K562 treated with DMSO at 1 percent for 4 hours (cell line): ENCODE data around the gene MAT1A. TPM values are rescaled to one million over a fixed set of nuclear protein-coding genes. Genes with fewer than 3 reads are reported as not detected.

Experiments
- total RNA-seq: library from RNA; unstranded; fragments of 300-600 nt; gene quantifications from 2 replicates; pipeline ENCODE4 v1.2.3, GENCODE V29; 2022; ENCODE audit not compliant: insufficient read depth

Gene MAT1A
- 1.8 and 7.9 TPM in 2 replicates for total RNA-seq

DNA sequence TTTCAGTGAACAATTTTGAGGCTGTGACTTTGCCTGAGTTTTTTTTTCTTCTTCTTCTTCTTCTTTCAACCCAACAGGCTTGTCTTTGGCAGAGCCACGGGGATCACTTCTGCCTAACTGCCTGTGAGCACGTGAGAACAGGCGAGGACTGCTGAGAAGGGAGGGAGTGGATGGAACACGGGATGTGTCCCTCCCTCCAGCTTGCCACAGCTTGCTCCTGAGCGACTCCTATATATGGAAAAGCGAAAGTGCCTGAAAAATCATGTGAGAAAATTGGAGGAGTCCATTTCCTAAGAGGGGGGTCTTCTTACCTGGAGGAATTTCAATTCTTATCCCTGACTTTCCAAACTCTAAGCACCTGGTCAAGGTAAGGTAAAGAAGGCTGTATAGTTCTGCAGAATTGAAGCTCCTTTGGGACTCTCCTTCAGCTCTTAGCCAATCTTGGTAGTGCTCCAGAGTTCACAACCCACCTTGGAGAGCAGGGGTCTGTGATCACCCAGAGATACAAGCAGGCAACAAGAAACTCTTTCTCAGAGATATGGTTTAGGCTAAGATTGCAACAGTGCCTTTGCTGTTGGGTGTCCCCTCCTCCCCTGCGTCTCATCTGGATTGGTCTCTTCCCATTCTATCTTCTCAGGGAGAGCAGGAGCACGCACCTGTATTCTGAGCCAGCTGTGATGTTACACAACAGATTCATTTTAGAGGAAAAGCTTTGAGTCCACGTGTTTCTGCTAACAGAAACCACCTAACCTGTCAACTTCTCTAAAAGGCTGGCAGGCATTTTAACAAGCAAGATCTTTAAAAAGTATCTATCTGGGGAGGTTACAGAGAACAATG lies at the start of gene MAT1A:
TSS of gene MAT1A (minus strand) at position 208 of the 837 bp plus-strand sequence. CDS start 235 bp downstream, outside the sequence.

Other genes starting within 250 kb of the MAT1A start
- gene TMEM254, start 211.0 kb downstream of the MAT1A start, total RNA-seq = 0.85 and 1.4 TPM in 2 replicates
- gene PLAC9, start 156.9 kb downstream of the MAT1A start, total RNA-seq = not detected in 2 replicates
- gene ANXA11, start 84.1 kb downstream of the MAT1A start, total RNA-seq = 155 and 162 TPM in 2 replicates
- not detected in 2 replicates for gene DYDC1, start 67.1 kb upstream of the MAT1A start, total RNA-seq
- 1.9 and 3.1 TPM in 2 replicates for gene DYDC2, start 67.1 kb upstream of the MAT1A start, total RNA-seq
- 0.73 and 1.6 TPM in 2 replicates for gene PRXL2A, start 118.9 kb upstream of the MAT1A start, total RNA-seq
- 38.9 and 42.9 TPM in 2 replicates for gene TSPAN14, start 164.7 kb upstream of the MAT1A start, total RNA-seq
- gene SH2D4B, start 248.2 kb upstream of the MAT1A start, total RNA-seq = not detected in 2 replicates